H9 (cell line): ENCODE measurements around the gene FSTL4. TPM values are rescaled to one million over a fixed set of nuclear protein-coding genes. Genes with fewer than 3 reads are reported as not detected.

Experiments
- DNase-seq: peaks from one replicate; pipeline ENCODE4 v3.0.0-alpha.2; 2017
- H2AFZ ChIP-seq: one replicate; pipeline ENCODE4 v1.6.1; 2013; ENCODE audit warnings: mild to moderate bottlenecking, low read length, control low read depth, moderate library complexity
- H2AK5ac ChIP-seq: 2 replicates; pipeline ENCODE4 v1.6.1; 2013; ENCODE audit warnings: low read length, control low read depth, mixed read lengths; ENCODE audit not compliant: insufficient read length
- H2BK120ac ChIP-seq: one replicate; pipeline ENCODE4 v1.6.1; 2013; ENCODE audit warnings: low read depth, mild to moderate bottlenecking, low read length, control low read depth, inconsistent platforms; ENCODE audit not compliant: poor library complexity, severe bottlenecking
- H2BK12ac ChIP-seq: 2 replicates; pipeline ENCODE4 v1.6.1; 2013; ENCODE audit warnings: low read length, control low read depth, mixed read lengths, low read depth; ENCODE audit not compliant: insufficient read length
- H2BK15ac ChIP-seq: 2 replicates; pipeline ENCODE4 v1.6.1; 2013; ENCODE audit warnings: low read depth, low read length, control low read depth
- H2BK20ac ChIP-seq: one replicate; pipeline ENCODE4 v1.6.1; 2013; ENCODE audit warnings: low read depth, mild to moderate bottlenecking, low read length, control low read depth, inconsistent platforms; ENCODE audit not compliant: poor library complexity, severe bottlenecking
- H2BK5ac ChIP-seq: 2 replicates; pipeline ENCODE4 v1.6.1; 2013; ENCODE audit warnings: low read length, control low read depth, mixed read lengths; ENCODE audit not compliant: insufficient read length
- H3K14ac ChIP-seq: 2 replicates; pipeline ENCODE4 v1.6.1; 2013; ENCODE audit warnings: low read length, control low read depth; ENCODE audit not compliant: insufficient read depth
- H3K18ac ChIP-seq: 2 replicates; pipeline ENCODE4 v1.6.1; 2013; ENCODE audit warnings: low read depth, mild to moderate bottlenecking, mixed read lengths, low read length, control low read depth; ENCODE audit not compliant: insufficient read length
- H3K23ac ChIP-seq: 2 replicates; pipeline ENCODE4 v1.6.1; 2013; ENCODE audit warnings: low read length, control low read depth, mixed read lengths, low read depth; ENCODE audit not compliant: insufficient read length
- H3K23me2 ChIP-seq: 2 replicates; pipeline ENCODE4 v1.6.1; 2013; ENCODE audit warnings: low read depth, mild to moderate bottlenecking, mixed read lengths, low read length, control low read depth; ENCODE audit not compliant: insufficient read length, poor library complexity, severe bottlenecking
- H3K27ac ChIP-seq: 2 replicates; pipeline ENCODE4 v1.5.1; 2013; ENCODE audit warnings: low read length, control low read depth, mixed read lengths, low read depth; ENCODE audit not compliant: insufficient read length
- H3K27me3 ChIP-seq: 2 replicates; pipeline ENCODE4 v1.6.1; 2013; ENCODE audit warnings: low read length, control low read depth, inconsistent platforms; ENCODE audit not compliant: insufficient read depth
- H3K4ac ChIP-seq: 2 replicates; pipeline ENCODE4 v1.6.1; 2013; ENCODE audit warnings: low read depth, mild to moderate bottlenecking, control low read depth, inconsistent platforms, low read length, moderate library complexity
- H3K4me1 ChIP-seq: 2 replicates; pipeline ENCODE4 v1.6.1; 2013; ENCODE audit warnings: low read length, control low read depth, inconsistent platforms; ENCODE audit not compliant: insufficient read depth
- H3K4me2 ChIP-seq: 2 replicates; pipeline ENCODE4 v1.6.1; 2013; ENCODE audit warnings: low read length, control low read depth, mixed read lengths; ENCODE audit not compliant: insufficient read length, insufficient read depth
- H3K56ac ChIP-seq: 2 replicates; pipeline ENCODE4 v1.6.1; 2013; ENCODE audit warnings: low read depth, mild to moderate bottlenecking, mixed read lengths, low read length, control low read depth; ENCODE audit not compliant: insufficient read length
- H3K79me1 ChIP-seq: 2 replicates; pipeline ENCODE4 v1.6.1; 2013; ENCODE audit warnings: low read depth, mild to moderate bottlenecking, moderate library complexity, low read length, control low read depth, inconsistent platforms; ENCODE audit not compliant: insufficient read depth, poor library complexity, severe bottlenecking
- H3K79me2 ChIP-seq: 2 replicates; pipeline ENCODE4 v1.6.1; 2013; ENCODE audit warnings: low read length, control low read depth, inconsistent platforms; ENCODE audit not compliant: insufficient read depth
- H3K9ac ChIP-seq: 2 replicates; pipeline ENCODE4 v1.6.1; 2013; ENCODE audit warnings: low read length, control low read depth, mixed read lengths; ENCODE audit not compliant: insufficient read length; ENCODE audit errors: extremely low read depth
- H3K9me3 ChIP-seq: one replicate; pipeline ENCODE4 v1.6.1; 2013; ENCODE audit warnings: low read depth, low read length, inconsistent platforms; ENCODE audit not compliant: control insufficient read depth
- H3T11ph ChIP-seq: one replicate; pipeline ENCODE4 v1.6.1; 2013; ENCODE audit warnings: mild to moderate bottlenecking, low read length, control low read depth, inconsistent platforms
- H4K20me1 ChIP-seq: one replicate; pipeline ENCODE4 v1.6.1; 2013; ENCODE audit not compliant: control insufficient read depth, insufficient read length, insufficient read depth
- H4K5ac ChIP-seq: 2 replicates; pipeline ENCODE4 v1.6.1; 2013; ENCODE audit warnings: low read depth, mild to moderate bottlenecking, mixed read lengths, low read length, control low read depth; ENCODE audit not compliant: insufficient read length
- H4K8ac ChIP-seq: replicated peaks from 2 replicates; pipeline ENCODE4 v1.6.1; 2013; ENCODE audit warnings: low read length, control low read depth, mixed read lengths, low read depth; ENCODE audit not compliant: insufficient read length
- H4K91ac ChIP-seq: 2 replicates; pipeline ENCODE4 v1.6.1; 2013; ENCODE audit warnings: low read depth, mild to moderate bottlenecking, moderate library complexity, mixed read lengths, low read length, control low read depth; ENCODE audit not compliant: insufficient read length
- H3K27ac Mint-ChIP-seq, 3 experiments: 2 replicates in 2 of 3; 3 replicates in 1 of 3; pipeline ENCODE4 v1.8.0; 2020 to 2021; ENCODE audit warnings: mixed read lengths in 3 of 3, mild to moderate bottlenecking in 1 of 3, moderate library complexity in 1 of 3
- H3K27me3 Mint-ChIP-seq: 2 replicates; pipeline ENCODE4 v1.8.0; 2021; ENCODE audit warnings: low read depth, mild to moderate bottlenecking, moderate library complexity, mixed read lengths
- H3K36me3 Mint-ChIP-seq, 3 experiments: 2 replicates in 2 of 3; 3 replicates in 1 of 3; pipeline ENCODE4 v1.8.0; 2020 to 2021; ENCODE audit warnings: low read depth in 3 of 3, mixed read lengths in 3 of 3; ENCODE audit not compliant: insufficient read depth in 1 of 3
- H3K4me1 Mint-ChIP-seq, 2 experiments: 2 replicates each; pipeline ENCODE4 v1.8.0; 2020; ENCODE audit warnings: mixed read lengths in 2 of 2
- H3K4me3 Mint-ChIP-seq, 2 experiments: 2 replicates in 1 of 2; 3 replicates in 1 of 2; pipeline ENCODE4 v1.8.0; 2020 to 2021; ENCODE audit warnings: mild to moderate bottlenecking in 2 of 2, mixed read lengths in 2 of 2, moderate library complexity in 1 of 2
- H3K9me3 Mint-ChIP-seq, 2 experiments: 2 replicates in 1 of 2; 3 replicates in 1 of 2; pipeline ENCODE4 v1.8.0; 2020; ENCODE audit warnings: mild to moderate bottlenecking in 2 of 2, mixed read lengths in 2 of 2, moderate library complexity in 1 of 2
- WGBS: extraction: QIAGEN DNeasy Blood & Tissue Kit; methylation state at CpG from one replicate; pipeline ENCODE4 v1.1.7; 2013; ENCODE audit warnings: missing lambda C conversion rate, low lambda C conversion rate, mixed read lengths; ENCODE audit not compliant: insufficient read length; ENCODE audit errors: extremely low coverage; 5-methylcytosine and 5-hydroxymethylcytosine counted together
- total RNA-seq: library from RNA; stranded (reverse); gene quantifications from 2 replicates; pipeline ENCODE4 v1.2.1, GENCODE V29; 2021
- TF ChIP-seq, protein P1 (sequence below): fragments of 200-600 bp; sonication (generic); conservative IDR thresholded peaks from 3 replicates; pipeline ENCODE4 v1.8.0; 2021; ENCODE audit warnings: antibody characterized with exemption, mild to moderate bottlenecking

Gene FSTL4
- total RNA-seq, 1 experiment from 2014 or later = 5.7 TPM

GRCh38 chr5:133454442-133454841, 157.9 kb downstream of the FSTL4 start:
- no peaks in the 10 kb centered on the region for H3K23me2 ChIP-seq
- no peaks in the 10 kb centered on the region for H4K20me1 ChIP-seq
- H3K4me1 Mint-ChIP-seq = peaks cover 9 to 16% of the 10 kb centered on the region in 2 experiments
- no peak overlapping the region for H3K23ac ChIP-seq
- no peak overlapping the region for H3K18ac ChIP-seq
- H4K91ac ChIP-seq = no peak overlapping the region
- H4K8ac ChIP-seq = no peak overlapping the region
- no peaks in the 10 kb centered on the region for H3K79me2 ChIP-seq
- no CpG with 5 or more reads among the region's 9 CpGs for whole genome bisulfite sequencing
- H3K4me3 Mint-ChIP-seq = no peak overlapping the region
- no peak overlapping the region for H4K5ac ChIP-seq
- H3K36me3 Mint-ChIP-seq = no peaks in the 10 kb centered on the region
- H3K4me1 ChIP-seq = no peaks in the 10 kb centered on the region
- no peaks in the 10 kb centered on the region for H3K27me3 ChIP-seq
- no peaks in the 10 kb centered on the region; a peak in 2 of 5 replicates for H3K9me3 Mint-ChIP-seq
- no peak overlapping the region for H3K4me2 ChIP-seq
- TF ChIP-seq, protein P1, sequence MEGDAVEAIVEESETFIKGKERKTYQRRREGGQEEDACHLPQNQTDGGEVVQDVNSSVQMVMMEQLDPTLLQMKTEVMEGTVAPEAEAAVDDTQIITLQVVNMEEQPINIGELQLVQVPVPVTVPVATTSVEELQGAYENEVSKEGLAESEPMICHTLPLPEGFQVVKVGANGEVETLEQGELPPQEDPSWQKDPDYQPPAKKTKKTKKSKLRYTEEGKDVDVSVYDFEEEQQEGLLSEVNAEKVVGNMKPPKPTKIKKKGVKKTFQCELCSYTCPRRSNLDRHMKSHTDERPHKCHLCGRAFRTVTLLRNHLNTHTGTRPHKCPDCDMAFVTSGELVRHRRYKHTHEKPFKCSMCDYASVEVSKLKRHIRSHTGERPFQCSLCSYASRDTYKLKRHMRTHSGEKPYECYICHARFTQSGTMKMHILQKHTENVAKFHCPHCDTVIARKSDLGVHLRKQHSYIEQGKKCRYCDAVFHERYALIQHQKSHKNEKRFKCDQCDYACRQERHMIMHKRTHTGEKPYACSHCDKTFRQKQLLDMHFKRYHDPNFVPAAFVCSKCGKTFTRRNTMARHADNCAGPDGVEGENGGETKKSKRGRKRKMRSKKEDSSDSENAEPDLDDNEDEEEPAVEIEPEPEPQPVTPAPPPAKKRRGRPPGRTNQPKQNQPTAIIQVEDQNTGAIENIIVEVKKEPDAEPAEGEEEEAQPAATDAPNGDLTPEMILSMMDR = no peak
- H3K9ac ChIP-seq = no peak overlapping the region
- DNase-seq = no peak
- no peak overlapping the region for H2BK12ac ChIP-seq
- no peak overlapping the region for H3K27ac ChIP-seq
- H3T11ph ChIP-seq = no peak overlapping the region
- no peak overlapping the region for H2AFZ ChIP-seq
- no peak overlapping the region for H2AK5ac ChIP-seq
- no peak overlapping the region for H2BK5ac ChIP-seq
- H3K27ac Mint-ChIP-seq = 0 out of 7 replicates have a peak overlapping the region, but pooled peaks of 1 of the 3 experiments have one; percentile 34
- H2BK20ac ChIP-seq = no peak overlapping the region
- H2BK120ac ChIP-seq = no peak overlapping the region
- H3K27me3 Mint-ChIP-seq = no peaks in the 10 kb centered on the region; the same call in 1 of the 2 replicates
- H3K9me3 ChIP-seq = no peaks in the 10 kb centered on the region
- H3K56ac ChIP-seq = no peak overlapping the region
- no peak overlapping the region for H2BK15ac ChIP-seq
- H3K14ac ChIP-seq = no peak overlapping the region
- H3K79me1 ChIP-seq = no peaks in the 10 kb centered on the region
- no peak overlapping the region for H3K4ac ChIP-seq
